Type B pancreatic cell (in vitro differentiated cells): ENCODE results near the gene PIWIL1. TPM values are rescaled to one million over a fixed set of nuclear protein-coding genes. Genes with fewer than 3 reads are reported as not detected.

Source experiments
- DNase-seq: peaks from one replicate; pipeline ENCODE4 v3.0.0; 2021; ENCODE audit warnings: mixed read lengths; ENCODE audit not compliant: unreplicated experiment; ENCODE audit errors: extremely low spot score
- H3K27ac Mint-ChIP-seq: 2 replicates; pipeline ENCODE4 v1.8.0; 2021; ENCODE audit warnings: mild to moderate bottlenecking, mixed read lengths
- H3K27me3 Mint-ChIP-seq: 2 replicates; pipeline ENCODE4 v1.8.0; 2021; ENCODE audit warnings: mixed read lengths
- H3K36me3 Mint-ChIP-seq: 2 replicates; pipeline ENCODE4 v1.8.0; 2021; ENCODE audit warnings: mixed read lengths
- H3K4me1 Mint-ChIP-seq: one replicate; pipeline ENCODE4 v1.8.0; 2021; ENCODE audit warnings: mixed read lengths; ENCODE audit not compliant: unreplicated experiment
- H3K4me3 Mint-ChIP-seq: 2 replicates; pipeline ENCODE4 v1.8.0; 2021; ENCODE audit warnings: mild to moderate bottlenecking, mixed read lengths
- H3K9me3 Mint-ChIP-seq: 2 replicates; pipeline ENCODE4 v1.8.0; 2021; ENCODE audit warnings: mixed read lengths
- total RNA-seq: library from RNA; stranded (reverse); gene quantifications from 2 replicates; pipeline ENCODE4 v1.2.1, GENCODE V29; 2021; ENCODE audit warnings: low replicate concordance
- TF ChIP-seq, protein P1 (sequence below): fragments of 200-600 bp; sonication (generic); conservative IDR thresholded peaks from 2 replicates; pipeline ENCODE4 v1.5.0; 2021; ENCODE audit warnings: antibody characterized with exemption, mild to moderate bottlenecking

PIWIL1 gene
- total RNA-seq, 1 donor from 2014 or later, result not detected

DNA sequence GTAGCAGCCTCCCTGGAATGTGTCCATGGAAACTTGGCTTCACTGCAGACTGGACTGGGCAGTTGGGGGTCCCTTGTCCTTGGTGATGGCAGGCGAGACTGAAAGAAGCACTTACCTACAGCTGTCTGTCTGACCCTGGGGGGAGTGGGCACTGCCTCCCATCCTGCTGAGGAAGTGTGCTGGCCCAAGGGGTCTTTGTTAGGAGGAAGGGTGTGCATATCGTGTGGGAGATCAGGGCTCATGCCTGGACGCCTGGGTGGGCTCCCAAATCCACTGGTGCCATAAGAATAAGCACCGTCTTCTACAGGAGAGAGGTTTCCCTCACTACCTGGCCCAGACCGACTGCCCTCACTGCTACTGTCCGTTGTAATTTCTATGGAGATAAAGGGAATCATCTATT lies 81.4 kb downstream of the PIWIL1 start:
- Mint-ChIP-seq H3K4me3 (no peak overlapping the region), H3K27ac (no peak overlapping the region), H3K4me1 (no peaks in the 10 kb centered on the region), H3K36me3 (no peaks in the 10 kb centered on the region), H3K27me3 (no peaks in the 10 kb centered on the region), H3K9me3 (no peaks in the 10 kb centered on the region)
- TF ChIP-seq, protein P1, sequence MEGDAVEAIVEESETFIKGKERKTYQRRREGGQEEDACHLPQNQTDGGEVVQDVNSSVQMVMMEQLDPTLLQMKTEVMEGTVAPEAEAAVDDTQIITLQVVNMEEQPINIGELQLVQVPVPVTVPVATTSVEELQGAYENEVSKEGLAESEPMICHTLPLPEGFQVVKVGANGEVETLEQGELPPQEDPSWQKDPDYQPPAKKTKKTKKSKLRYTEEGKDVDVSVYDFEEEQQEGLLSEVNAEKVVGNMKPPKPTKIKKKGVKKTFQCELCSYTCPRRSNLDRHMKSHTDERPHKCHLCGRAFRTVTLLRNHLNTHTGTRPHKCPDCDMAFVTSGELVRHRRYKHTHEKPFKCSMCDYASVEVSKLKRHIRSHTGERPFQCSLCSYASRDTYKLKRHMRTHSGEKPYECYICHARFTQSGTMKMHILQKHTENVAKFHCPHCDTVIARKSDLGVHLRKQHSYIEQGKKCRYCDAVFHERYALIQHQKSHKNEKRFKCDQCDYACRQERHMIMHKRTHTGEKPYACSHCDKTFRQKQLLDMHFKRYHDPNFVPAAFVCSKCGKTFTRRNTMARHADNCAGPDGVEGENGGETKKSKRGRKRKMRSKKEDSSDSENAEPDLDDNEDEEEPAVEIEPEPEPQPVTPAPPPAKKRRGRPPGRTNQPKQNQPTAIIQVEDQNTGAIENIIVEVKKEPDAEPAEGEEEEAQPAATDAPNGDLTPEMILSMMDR, result no peak
- DNase-seq, result no peak

DNA sequence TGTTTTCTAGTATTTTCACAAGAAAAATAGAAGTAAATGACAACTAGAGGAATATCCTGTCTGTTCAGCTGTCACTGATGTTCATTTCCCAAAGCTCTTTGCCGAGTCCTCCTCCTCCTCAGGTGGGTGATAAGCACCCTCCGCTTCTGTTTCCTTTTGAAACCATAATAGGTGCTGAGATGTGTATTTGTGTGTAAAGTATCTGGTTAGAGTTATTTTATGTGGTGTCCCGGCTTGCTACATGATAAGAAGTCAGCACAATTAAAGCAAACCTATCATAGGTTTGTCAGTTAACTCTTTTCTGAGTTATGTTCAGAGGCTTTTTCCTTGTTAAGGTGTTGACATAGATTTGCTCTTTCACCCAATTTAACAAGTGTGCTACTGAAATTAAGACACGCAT lies 82.4 kb downstream of the PIWIL1 start:
- Mint-ChIP-seq H3K27ac (no peak overlapping the region), H3K27me3 (no peaks in the 10 kb centered on the region), H3K9me3 (no peaks in the 10 kb centered on the region), H3K36me3 (no peaks in the 10 kb centered on the region), H3K4me1 (no peaks in the 10 kb centered on the region), H3K4me3 (no peak overlapping the region)
- TF ChIP-seq, protein P1, result no peak
- no peak for DNase-seq

DNA sequence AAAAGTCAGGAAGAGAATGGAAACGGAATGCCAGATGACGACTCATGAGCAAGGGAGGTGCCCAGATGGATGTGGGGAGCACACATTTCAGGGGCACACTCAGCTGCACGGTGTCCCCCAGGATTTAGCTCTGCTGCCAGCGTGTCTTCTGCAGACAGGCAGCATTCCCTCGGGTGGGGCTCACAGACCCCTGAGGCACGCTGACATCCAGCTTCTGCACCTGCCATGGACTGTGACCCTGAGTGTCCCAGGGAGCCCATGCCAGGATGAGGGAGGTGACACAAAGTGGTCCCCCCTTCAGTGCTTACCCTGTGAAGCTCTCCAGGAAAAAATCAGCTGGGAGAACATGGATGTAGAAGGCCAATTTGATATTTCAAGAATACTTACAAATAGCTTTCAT lies 84.2 kb downstream of the PIWIL1 start:
- H3K4me1 Mint-ChIP-seq, result no peaks in the 10 kb centered on the region
- no peaks in the 10 kb centered on the region for H3K27me3 Mint-ChIP-seq
- TF ChIP-seq, protein P1, result no peak
- H3K27ac Mint-ChIP-seq, result no peak overlapping the region
- H3K9me3 Mint-ChIP-seq, result no peaks in the 10 kb centered on the region
- H3K4me3 Mint-ChIP-seq, result no peak overlapping the region
- H3K36me3 Mint-ChIP-seq, result no peaks in the 10 kb centered on the region
- peak; percentile 55 for DNase-seq

Other genes with a start within 250 kb of the PIWIL1 start
- 7.5 and 17.7 TPM in 2 replicates for gene FZD10, start 175.4 kb upstream of the PIWIL1 start, total RNA-seq